SK-N-SH treated with all-trans-retinoic acid at 6 μM for 48 hours (cell line): Measurements from ENCODE around the gene APC2.
A peak's percentile ranks its signal among the peaks of the same experiment; 100 is the strongest.

Experiments used
- ATAC-seq: fragments of 200-7000 bp; cut with Tn5 transposase; 3 replicates; pipeline ENCODE4 v1.9.1; 2020; ENCODE audit warnings: mild to moderate bottlenecking, moderate library complexity
- ARNTL ChIP-seq: fragments of 450-650 bp; formaldehyde crosslinking; IDR thresholded peaks from 2 replicates; pipeline ENCODE4 v1.5.0; 2020; ENCODE audit warnings: low read depth, mild to moderate bottlenecking, moderate library complexity, borderline replicate concordance
- BACH2 ChIP-seq: fragments of 250-450 bp; sonication (Bioruptor Pico); IDR thresholded peaks from 2 replicates; pipeline ENCODE4 v1.9.0; 2021; ENCODE audit warnings: mild to moderate bottlenecking, borderline replicate concordance
- CREB5 ChIP-seq: fragments of 250-450 bp; sonication (Bioruptor Pico); IDR thresholded peaks from 2 replicates; pipeline ENCODE4 v1.5.1; 2020; ENCODE audit warnings: low read depth, mild to moderate bottlenecking, moderate library complexity
- CSDC2 ChIP-seq: fragments of 250-450 bp; sonication (Bioruptor Pico); IDR thresholded peaks from 2 replicates; pipeline ENCODE4 v1.5.0; 2020; ENCODE audit warnings: mild to moderate bottlenecking, moderate library complexity
- ESRRG ChIP-seq: fragments of 250-450 bp; sonication (Bioruptor Pico); IDR thresholded peaks from 2 replicates; pipeline ENCODE4 v1.6.1; 2021; ENCODE audit warnings: mild to moderate bottlenecking
- GLIS3 ChIP-seq: fragments of 250-450 bp; sonication (Bioruptor Pico); IDR thresholded peaks from 2 replicates; pipeline ENCODE4 v1.5.0; 2020; ENCODE audit warnings: mild to moderate bottlenecking, moderate library complexity
- ISL1 ChIP-seq: fragments of 250-450 bp; sonication (Bioruptor Pico); IDR thresholded peaks from 2 replicates; pipeline ENCODE4 v2.1.2; 2022; ENCODE audit warnings: mild to moderate bottlenecking, moderate library complexity
- OSR1 ChIP-seq: fragments of 250-450 bp; sonication (Bioruptor Pico); IDR thresholded peaks from 2 replicates; pipeline ENCODE4 v1.8.0; 2022; ENCODE audit warnings: moderate library complexity, mild to moderate bottlenecking, inconsistent platforms
- PATZ1 ChIP-seq: fragments of 250-450 bp; sonication (Bioruptor Pico); IDR thresholded peaks from 2 replicates; pipeline ENCODE4 v1.8.0; 2020; ENCODE audit warnings: mild to moderate bottlenecking, moderate library complexity, borderline replicate concordance
- POU6F1 ChIP-seq: fragments of 250-450 bp; sonication (Bioruptor Pico); IDR thresholded peaks from 2 replicates; pipeline ENCODE4 v1.8.0; 2021; ENCODE audit warnings: low read depth, mild to moderate bottlenecking, moderate library complexity, borderline replicate concordance
- PPARA ChIP-seq: fragments of 250-450 bp; sonication (Bioruptor Pico); IDR thresholded peaks from 2 replicates; pipeline ENCODE4 v1.5.0; 2020; ENCODE audit warnings: mild to moderate bottlenecking, borderline replicate concordance
- RARB ChIP-seq: fragments of 250-450 bp; sonication (Bioruptor Pico); IDR thresholded peaks from 2 replicates; pipeline ENCODE4 v1.8.0; 2021; ENCODE audit warnings: mild to moderate bottlenecking, moderate library complexity
- TCF4 ChIP-seq: fragments of 250-450 bp; sonication (Bioruptor Pico); IDR thresholded peaks from 2 replicates; pipeline ENCODE4 v1.8.0; 2021; ENCODE audit warnings: mild to moderate bottlenecking, moderate library complexity, borderline replicate concordance
- TOX ChIP-seq: fragments of 250-450 bp; sonication (Bioruptor Pico); IDR thresholded peaks from 2 replicates; pipeline ENCODE4 v1.8.0; 2021; ENCODE audit warnings: mild to moderate bottlenecking, moderate library complexity, borderline replicate concordance
- TSHZ2 ChIP-seq: fragments of 250-450 bp; sonication (Bioruptor Pico); IDR thresholded peaks from 2 replicates; pipeline ENCODE4 v1.5.0; 2020; ENCODE audit warnings: mild to moderate bottlenecking, moderate library complexity
- ZC3H10 ChIP-seq: fragments of 250-450 bp; sonication (Bioruptor Pico); IDR thresholded peaks from 2 replicates; pipeline ENCODE4 v1.5.1; 2021; ENCODE audit warnings: mild to moderate bottlenecking, moderate library complexity
- ZFP3 ChIP-seq: fragments of 250-450 bp; sonication (Bioruptor Pico); IDR thresholded peaks from 2 replicates; pipeline ENCODE4 v1.5.0; 2020; ENCODE audit warnings: mild to moderate bottlenecking, moderate library complexity
- ZFP30 ChIP-seq: fragments of 450-650 bp; formaldehyde crosslinking; IDR thresholded peaks from 2 replicates; pipeline ENCODE4 v1.5.0; 2022; ENCODE audit warnings: mild to moderate bottlenecking, moderate library complexity
- ZNF70 ChIP-seq: fragments of 450-650 bp; formaldehyde crosslinking; IDR thresholded peaks from 2 replicates; pipeline ENCODE4 v1.5.0; 2020; ENCODE audit warnings: mild to moderate bottlenecking, moderate library complexity
- ZNF8 ChIP-seq: fragments of 450-650 bp; formaldehyde crosslinking; IDR thresholded peaks from 2 replicates; pipeline ENCODE4 v1.5.0; 2020; ENCODE audit warnings: mild to moderate bottlenecking, moderate library complexity

The APC2 gene

GRCh38 chr19:1513499-1514294, 63.8 kb downstream of the APC2 start:
- TF ChIP-seq ZFP30 (CRISPR knock-in tag) (no peak), RARB (CRISPR knock-in tag) (no peak), TOX (CRISPR knock-in tag) (no peak), OSR1 (no peak), TCF4 (CRISPR knock-in tag) (no peak), CSDC2 (CRISPR knock-in tag) (no peak), ZNF8 (no peak), BACH2 (CRISPR knock-in tag) (no peak), GLIS3 (CRISPR knock-in tag) (no peak), ZFP3 (no peak)
- peak; percentile 64 for ATAC-seq

- no peak for TF ChIP-seq ZFP30 (CRISPR knock-in tag)
- TF ChIP-seq PPARA (CRISPR knock-in tag), result no peak
- TF ChIP-seq ESRRG (CRISPR knock-in tag), result no peak
- no peak for TF ChIP-seq OSR1
- no peak for TF ChIP-seq ISL1 (CRISPR knock-in tag)
- TF ChIP-seq ARNTL (CRISPR knock-in tag), result no peak
- TF ChIP-seq, all 23 proteins: peak for 0
- no peak for ATAC-seq
Observed at GRCh38 chr19:1514295-1514661, 64.4 kb downstream of the APC2 start.

GRCh38 chr19:1514986-1515721, 65.2 kb downstream of the APC2 start:
- no peak for TF ChIP-seq BACH2 (CRISPR knock-in tag)
- TF ChIP-seq TSHZ2, result no peak
- TF ChIP-seq ISL1 (CRISPR knock-in tag), result no peak
- no peak for TF ChIP-seq GLIS3 (CRISPR knock-in tag)
- no peak for TF ChIP-seq ZNF70 (CRISPR knock-in tag)
- no peak for TF ChIP-seq ARNTL (CRISPR knock-in tag)
- no peak for TF ChIP-seq RARB (CRISPR knock-in tag)
- TF ChIP-seq CREB5, result no peak
- no peak for TF ChIP-seq ZFP3
- no peak for TF ChIP-seq OSR1
- TF ChIP-seq ESRRG (CRISPR knock-in tag), result no peak
- no peak for ATAC-seq

GRCh38 chr19:1516395-1516753, 66.5 kb downstream of the APC2 start:
- no peak for TF ChIP-seq TCF4 (CRISPR knock-in tag)
- no peak for TF ChIP-seq ESRRG (CRISPR knock-in tag)
- no peak for TF ChIP-seq ZFP30 (CRISPR knock-in tag)
- no peak for TF ChIP-seq ZNF70 (CRISPR knock-in tag)
- TF ChIP-seq PATZ1 (CRISPR knock-in tag), result no peak
- no peak for TF ChIP-seq PPARA (CRISPR knock-in tag)
- no peak for TF ChIP-seq POU6F1 (CRISPR knock-in tag)
- TF ChIP-seq CSDC2 (CRISPR knock-in tag), result no peak
- no peak for TF ChIP-seq ZNF8
- no peak for TF ChIP-seq ZC3H10
- TF ChIP-seq GLIS3 (CRISPR knock-in tag), result no peak
- TF ChIP-seq TOX (CRISPR knock-in tag), result no peak
- no peak for ATAC-seq
